Liver (tissue), 3 donors: ENCODE data around the gene COA1.

Source experiments
- EGR1 ChIP-seq, 2 donors: IDR thresholded peaks; 2 replicates each; pipeline ENCODE4 v1.6.1; 2016 to 2018; ENCODE audit warnings: antibody characterized with exemption in 2 of 2, low read depth in 2 of 2
- SP1 ChIP-seq: IDR thresholded peaks from 2 replicates; pipeline ENCODE4 v1.6.1; 2018; ENCODE audit warnings: antibody characterized with exemption, mild to moderate bottlenecking
- TF ChIP-seq, protein P1 (sequence below): fragments of 150-350 bp; IDR thresholded peaks from 2 replicates; pipeline ENCODE4 v1.5.1; 2017; ENCODE audit warnings: improper control_type of control experiment, low read depth, low read length; ENCODE audit not compliant: missing input control
- TF ChIP-seq, protein P2 (sequence below): IDR thresholded peaks from 2 replicates; pipeline ENCODE4 v1.6.1; 2016; ENCODE audit warnings: antibody characterized with exemption, mild to moderate bottlenecking
- donor health status: healthy.
- donor health status: healthy.

DNA sequence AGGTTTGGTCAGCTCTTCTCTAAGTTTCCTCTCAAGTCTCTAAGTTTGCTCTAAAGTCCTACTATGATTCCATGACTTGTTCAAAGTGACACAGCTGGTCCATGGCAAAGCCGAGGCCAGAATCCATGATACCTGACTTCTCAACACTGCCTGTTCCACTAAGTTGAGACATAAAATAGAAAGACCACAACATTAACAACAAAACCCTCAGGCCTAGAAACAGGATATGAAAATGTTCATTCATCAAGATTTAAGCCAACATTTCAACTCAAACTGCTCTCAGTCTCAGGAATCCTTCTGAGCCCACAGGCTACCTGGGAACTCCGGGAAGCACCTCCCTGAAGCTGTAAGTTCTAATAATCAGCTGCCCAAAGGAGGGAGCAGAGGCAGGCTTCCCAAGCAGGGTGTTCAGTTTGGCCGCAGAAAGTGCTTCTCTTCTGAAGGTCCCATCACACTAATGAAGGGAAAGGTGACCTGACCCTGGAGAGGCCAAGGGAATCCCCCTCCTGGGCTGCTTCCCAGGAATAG lies 83.6 kb downstream of the COA1 start:
- TF ChIP-seq, protein P1, sequence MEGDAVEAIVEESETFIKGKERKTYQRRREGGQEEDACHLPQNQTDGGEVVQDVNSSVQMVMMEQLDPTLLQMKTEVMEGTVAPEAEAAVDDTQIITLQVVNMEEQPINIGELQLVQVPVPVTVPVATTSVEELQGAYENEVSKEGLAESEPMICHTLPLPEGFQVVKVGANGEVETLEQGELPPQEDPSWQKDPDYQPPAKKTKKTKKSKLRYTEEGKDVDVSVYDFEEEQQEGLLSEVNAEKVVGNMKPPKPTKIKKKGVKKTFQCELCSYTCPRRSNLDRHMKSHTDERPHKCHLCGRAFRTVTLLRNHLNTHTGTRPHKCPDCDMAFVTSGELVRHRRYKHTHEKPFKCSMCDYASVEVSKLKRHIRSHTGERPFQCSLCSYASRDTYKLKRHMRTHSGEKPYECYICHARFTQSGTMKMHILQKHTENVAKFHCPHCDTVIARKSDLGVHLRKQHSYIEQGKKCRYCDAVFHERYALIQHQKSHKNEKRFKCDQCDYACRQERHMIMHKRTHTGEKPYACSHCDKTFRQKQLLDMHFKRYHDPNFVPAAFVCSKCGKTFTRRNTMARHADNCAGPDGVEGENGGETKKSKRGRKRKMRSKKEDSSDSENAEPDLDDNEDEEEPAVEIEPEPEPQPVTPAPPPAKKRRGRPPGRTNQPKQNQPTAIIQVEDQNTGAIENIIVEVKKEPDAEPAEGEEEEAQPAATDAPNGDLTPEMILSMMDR: no peak
- TF ChIP-seq, protein P2, sequence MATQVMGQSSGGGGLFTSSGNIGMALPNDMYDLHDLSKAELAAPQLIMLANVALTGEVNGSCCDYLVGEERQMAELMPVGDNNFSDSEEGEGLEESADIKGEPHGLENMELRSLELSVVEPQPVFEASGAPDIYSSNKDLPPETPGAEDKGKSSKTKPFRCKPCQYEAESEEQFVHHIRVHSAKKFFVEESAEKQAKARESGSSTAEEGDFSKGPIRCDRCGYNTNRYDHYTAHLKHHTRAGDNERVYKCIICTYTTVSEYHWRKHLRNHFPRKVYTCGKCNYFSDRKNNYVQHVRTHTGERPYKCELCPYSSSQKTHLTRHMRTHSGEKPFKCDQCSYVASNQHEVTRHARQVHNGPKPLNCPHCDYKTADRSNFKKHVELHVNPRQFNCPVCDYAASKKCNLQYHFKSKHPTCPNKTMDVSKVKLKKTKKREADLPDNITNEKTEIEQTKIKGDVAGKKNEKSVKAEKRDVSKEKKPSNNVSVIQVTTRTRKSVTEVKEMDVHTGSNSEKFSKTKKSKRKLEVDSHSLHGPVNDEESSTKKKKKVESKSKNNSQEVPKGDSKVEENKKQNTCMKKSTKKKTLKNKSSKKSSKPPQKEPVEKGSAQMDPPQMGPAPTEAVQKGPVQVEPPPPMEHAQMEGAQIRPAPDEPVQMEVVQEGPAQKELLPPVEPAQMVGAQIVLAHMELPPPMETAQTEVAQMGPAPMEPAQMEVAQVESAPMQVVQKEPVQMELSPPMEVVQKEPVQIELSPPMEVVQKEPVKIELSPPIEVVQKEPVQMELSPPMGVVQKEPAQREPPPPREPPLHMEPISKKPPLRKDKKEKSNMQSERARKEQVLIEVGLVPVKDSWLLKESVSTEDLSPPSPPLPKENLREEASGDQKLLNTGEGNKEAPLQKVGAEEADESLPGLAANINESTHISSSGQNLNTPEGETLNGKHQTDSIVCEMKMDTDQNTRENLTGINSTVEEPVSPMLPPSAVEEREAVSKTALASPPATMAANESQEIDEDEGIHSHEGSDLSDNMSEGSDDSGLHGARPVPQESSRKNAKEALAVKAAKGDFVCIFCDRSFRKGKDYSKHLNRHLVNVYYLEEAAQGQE: no peak
- TF ChIP-seq SP1: no peak
- TF ChIP-seq EGR1 (IDR thresholded peaks at IDR 0.05; ENCODE audit: low read depth in 2 of 2): no peak
